ENCODE data around the gene JPH2.

JPH2 gene

GRCh38 chr20:44099832-44100231 lies 87.2 kb downstream of the JPH2 start:
- Histone ChIP-seq H3K36me3 (ENCODE audit: control insufficient read depth, insufficient read depth, low read length) (no peaks in the 10 kb centered on the region), H3K27me3 (ENCODE audit: control insufficient read depth, insufficient read depth, low read length) (no peaks in the 10 kb centered on the region), H3K4me3 (ENCODE audit: low read length) (no peak overlapping the region), H3K27ac (ENCODE audit: low read length) (no peak overlapping the region), H3K4me1 (ENCODE audit: control insufficient read depth, insufficient read depth, low read length) (no peaks in the 10 kb centered on the region), H3K9me3 (ENCODE audit: control insufficient read depth, insufficient read depth, low read length) (no peaks in the 10 kb centered on the region)
- WGBS (ENCODE audit: insufficient coverage, insufficient read length): no CpG with 5 or more reads among the region's 7 CpGs
- DNase-seq (ENCODE audit: low read depth, low spot score): no peak

GRCh38 chr20:44098657-44099056 lies 88.3 kb downstream of the JPH2 start:
- H3K9me3 ChIP-seq (ENCODE audit: control insufficient read depth, insufficient read depth, low read length): no peaks in the 10 kb centered on the region
- H3K27me3 ChIP-seq (ENCODE audit: control insufficient read depth, insufficient read depth, low read length): no peaks in the 10 kb centered on the region
- H3K4me1 ChIP-seq (ENCODE audit: control insufficient read depth, insufficient read depth, low read length): no peaks in the 10 kb centered on the region
- H3K27ac ChIP-seq (ENCODE audit: low read length): no peak overlapping the region
- WGBS (ENCODE audit: insufficient coverage, insufficient read length): no CpG with 5 or more reads among the region's 5 CpGs
- no peaks in the 10 kb centered on the region for H3K36me3 ChIP-seq (ENCODE audit: control insufficient read depth, insufficient read depth, low read length)
- no peak for DNase-seq (ENCODE audit: low read depth, low spot score)
- no peak overlapping the region for H3K4me3 ChIP-seq (ENCODE audit: low read length)

- Histone ChIP-seq H3K4me3 (ENCODE audit: low read length) (no peak overlapping the region), H3K36me3 (ENCODE audit: control insufficient read depth, insufficient read depth, low read length) (no peaks in the 10 kb centered on the region), H3K9me3 (ENCODE audit: control insufficient read depth, insufficient read depth, low read length) (no peaks in the 10 kb centered on the region), H3K27me3 (ENCODE audit: control insufficient read depth, insufficient read depth, low read length) (no peaks in the 10 kb centered on the region), H3K27ac (ENCODE audit: low read length) (no peak overlapping the region), H3K4me1 (ENCODE audit: control insufficient read depth, insufficient read depth, low read length) (no peaks in the 10 kb centered on the region)
- DNase-seq (ENCODE audit: low read depth, low spot score): no peak
- WGBS (ENCODE audit: insufficient coverage, insufficient read length): no CpG with 5 or more reads among the region's 6 CpGs
Measured at GRCh38 chr20:44098256-44098630, 88.7 kb downstream of the JPH2 start.

DNA sequence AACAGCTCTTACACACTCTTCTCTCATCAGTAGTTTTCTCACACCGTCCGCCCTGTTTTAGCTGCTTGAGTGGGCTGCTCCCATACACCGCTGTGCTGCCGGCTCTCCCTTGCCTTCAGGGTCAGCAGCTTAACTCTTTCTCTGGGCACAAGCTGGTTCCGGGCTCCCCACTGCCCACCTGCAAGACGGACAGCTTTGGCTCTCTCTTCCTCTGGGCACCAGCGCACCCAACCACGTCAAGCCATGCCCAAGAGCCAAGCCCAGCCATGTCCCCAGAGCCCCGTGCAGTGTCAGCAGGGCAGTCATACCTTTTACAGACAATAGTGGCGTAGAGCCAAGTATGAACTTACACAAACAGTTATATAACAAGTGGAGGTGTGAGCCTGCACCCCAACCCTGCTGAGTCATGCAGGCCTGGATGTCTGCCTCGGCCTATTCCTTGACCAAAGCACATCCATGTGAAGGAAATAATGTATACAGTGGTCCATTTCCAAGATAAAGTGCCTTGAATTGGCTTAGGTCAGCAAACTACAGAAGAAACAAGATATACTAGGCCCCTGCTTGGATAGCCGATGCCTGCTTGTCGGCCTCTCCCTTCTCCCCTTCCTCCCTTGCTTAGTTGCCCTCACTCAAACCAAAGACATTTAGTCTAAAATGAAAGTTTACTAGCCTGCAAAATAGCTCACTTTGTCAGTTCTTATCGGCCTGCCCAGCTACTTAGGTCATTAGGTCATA lies 89.3 kb downstream of the JPH2 start:
- no peaks in the 10 kb centered on the region for H3K4me1 ChIP-seq (ENCODE audit: control insufficient read depth, insufficient read depth, low read length)
- no peaks in the 10 kb centered on the region for H3K27me3 ChIP-seq (ENCODE audit: control insufficient read depth, insufficient read depth, low read length)
- H3K9me3 ChIP-seq (ENCODE audit: control insufficient read depth, insufficient read depth, low read length): no peaks in the 10 kb centered on the region
- WGBS (ENCODE audit: insufficient coverage, insufficient read length): no CpG with 5 or more reads among the region's 14 CpGs
- DNase-seq (ENCODE audit: low read depth, low spot score): no peak
- H3K4me3 ChIP-seq (ENCODE audit: low read length): no peak overlapping the region
- no peaks in the 10 kb centered on the region for H3K36me3 ChIP-seq (ENCODE audit: control insufficient read depth, insufficient read depth, low read length)
- no peak overlapping the region for H3K27ac ChIP-seq (ENCODE audit: low read length)

- H3K36me3 ChIP-seq (ENCODE audit: control insufficient read depth, insufficient read depth, low read length): no peaks in the 10 kb centered on the region
- H3K4me1 ChIP-seq (ENCODE audit: control insufficient read depth, insufficient read depth, low read length): no peaks in the 10 kb centered on the region
- no peak overlapping the region for H3K4me3 ChIP-seq (ENCODE audit: low read length)
- DNase-seq (ENCODE audit: low read depth, low spot score): no peak
- H3K27me3 ChIP-seq (ENCODE audit: control insufficient read depth, insufficient read depth, low read length): no peaks in the 10 kb centered on the region
- no peak overlapping the region for H3K27ac ChIP-seq (ENCODE audit: low read length)
- no CpG with 5 or more reads among the region's 7 CpGs for WGBS (ENCODE audit: insufficient coverage, insufficient read length)
- no peaks in the 10 kb centered on the region for H3K9me3 ChIP-seq (ENCODE audit: control insufficient read depth, insufficient read depth, low read length)
Measured at GRCh38 chr20:44095831-44096230, 91.2 kb downstream of the JPH2 start.

DNA sequence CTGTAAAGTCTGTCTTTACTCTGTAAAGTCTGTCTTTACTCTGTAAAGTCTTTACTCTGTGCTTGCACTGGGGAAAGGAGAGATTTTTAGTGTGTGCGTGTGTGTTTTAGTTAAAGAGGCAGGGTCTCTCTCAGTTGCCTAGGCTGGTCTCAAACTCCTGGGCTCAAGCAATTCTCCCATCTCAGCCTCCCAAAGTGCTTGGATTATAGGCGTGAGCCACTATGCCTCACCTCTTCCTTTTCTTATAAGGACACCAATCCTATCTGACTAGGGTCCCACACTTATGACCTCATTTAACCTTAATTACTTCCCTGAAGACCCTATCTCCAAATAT lies 93.8 kb downstream of the JPH2 start:
- H3K4me3 ChIP-seq (ENCODE audit: low read length): no peak overlapping the region
- no peak overlapping the region for H3K27ac ChIP-seq (ENCODE audit: low read length)
- WGBS (ENCODE audit: insufficient coverage, insufficient read length): no CpG with 5 or more reads among the region's 2 CpGs
- no peak for DNase-seq (ENCODE audit: low read depth, low spot score)
- H3K4me1 ChIP-seq (ENCODE audit: control insufficient read depth, insufficient read depth, low read length): no peaks in the 10 kb centered on the region
- no peaks in the 10 kb centered on the region for H3K9me3 ChIP-seq (ENCODE audit: control insufficient read depth, insufficient read depth, low read length)
- no peaks in the 10 kb centered on the region for H3K36me3 ChIP-seq (ENCODE audit: control insufficient read depth, insufficient read depth, low read length)
- no peaks in the 10 kb centered on the region for H3K27me3 ChIP-seq (ENCODE audit: control insufficient read depth, insufficient read depth, low read length)

DNA sequence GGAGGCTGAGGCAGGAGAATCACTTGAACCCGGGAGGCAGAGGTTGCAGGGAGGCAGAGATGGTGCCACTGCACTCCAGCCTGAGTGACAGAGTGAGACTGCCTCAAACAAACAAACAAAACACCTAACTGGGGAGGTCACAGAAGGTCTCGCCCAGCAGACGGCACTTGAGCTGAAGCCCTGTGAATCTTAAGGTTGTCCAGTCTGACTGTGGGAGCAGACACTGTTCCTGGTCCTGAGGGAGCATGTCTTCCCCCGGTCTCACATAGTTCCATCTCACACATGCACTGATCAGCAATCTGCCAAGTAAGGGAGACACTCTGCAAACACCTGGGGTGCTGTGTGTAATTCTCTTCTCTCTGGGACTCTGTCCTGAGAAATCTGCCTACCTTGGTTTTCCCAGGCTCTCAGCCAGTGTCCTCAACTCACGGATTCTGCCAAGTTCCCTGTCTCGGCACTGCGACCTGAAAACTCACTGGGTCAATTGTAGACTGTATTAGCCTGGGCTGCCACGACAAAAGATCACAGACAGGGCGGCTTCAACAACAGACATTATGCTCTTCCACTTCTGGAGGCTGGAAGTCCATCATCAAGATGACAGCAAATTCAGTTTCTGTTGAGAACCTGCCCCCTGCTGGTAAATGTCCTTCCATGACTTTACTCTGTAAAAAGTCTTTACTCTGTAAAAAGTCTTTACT lies 94.3 kb downstream of the JPH2 start:
- DNase-seq (ENCODE audit: low read depth, low spot score): no peak
- no CpG with 5 or more reads among the region's 9 CpGs for WGBS (ENCODE audit: insufficient coverage, insufficient read length)
- H3K9me3 ChIP-seq (ENCODE audit: control insufficient read depth, insufficient read depth, low read length): no peaks in the 10 kb centered on the region
- H3K36me3 ChIP-seq (ENCODE audit: control insufficient read depth, insufficient read depth, low read length): no peaks in the 10 kb centered on the region
- H3K4me1 ChIP-seq (ENCODE audit: control insufficient read depth, insufficient read depth, low read length): no peaks in the 10 kb centered on the region
- no peak overlapping the region for H3K27ac ChIP-seq (ENCODE audit: low read length)
- no peak overlapping the region for H3K4me3 ChIP-seq (ENCODE audit: low read length)
- no peaks in the 10 kb centered on the region for H3K27me3 ChIP-seq (ENCODE audit: control insufficient read depth, insufficient read depth, low read length)

GRCh38 chr20:44091026-44091425 lies 96.0 kb downstream of the JPH2 start:
- H3K4me1 ChIP-seq (ENCODE audit: control insufficient read depth, insufficient read depth, low read length): no peaks in the 10 kb centered on the region
- WGBS (ENCODE audit: insufficient coverage, insufficient read length): no CpG with 5 or more reads among the region's 4 CpGs

GRCh38 chr20:44089987-44090674 lies 96.9 kb downstream of the JPH2 start:
- no peaks in the 10 kb centered on the region; the same call in 1 of the 2 replicates for H3K36me3 ChIP-seq (ENCODE audit: control insufficient read depth, insufficient read depth, low read length)
- no peak for DNase-seq (ENCODE audit: low read depth, low spot score)
- H3K4me3 ChIP-seq (ENCODE audit: low read length): no peak overlapping the region
- H3K27ac ChIP-seq (ENCODE audit: low read length): no peak overlapping the region
- no peaks in the 10 kb centered on the region for H3K9me3 ChIP-seq (ENCODE audit: control insufficient read depth, insufficient read depth, low read length)
- H3K4me1 ChIP-seq (ENCODE audit: control insufficient read depth, insufficient read depth, low read length): no peaks in the 10 kb centered on the region
- WGBS (ENCODE audit: insufficient coverage, insufficient read length): no CpG with 5 or more reads among the region's 7 CpGs
- no peaks in the 10 kb centered on the region for H3K27me3 ChIP-seq (ENCODE audit: control insufficient read depth, insufficient read depth, low read length)

More at GRCh38 chr20:44091026-44091425, 96.0 kb downstream of the JPH2 start:
- no peak overlapping the region for H3K4me3 ChIP-seq (ENCODE audit: low read length)
- no peaks in the 10 kb centered on the region for H3K27me3 ChIP-seq (ENCODE audit: control insufficient read depth, insufficient read depth, low read length)
- no peaks in the 10 kb centered on the region for H3K9me3 ChIP-seq (ENCODE audit: control insufficient read depth, insufficient read depth, low read length)
- H3K36me3 ChIP-seq (ENCODE audit: control insufficient read depth, insufficient read depth, low read length): no peaks in the 10 kb centered on the region; the same call in 1 of the 2 replicates
- H3K27ac ChIP-seq (ENCODE audit: low read length): no peak overlapping the region
- no peak for DNase-seq (ENCODE audit: low read depth, low spot score)

DNA sequence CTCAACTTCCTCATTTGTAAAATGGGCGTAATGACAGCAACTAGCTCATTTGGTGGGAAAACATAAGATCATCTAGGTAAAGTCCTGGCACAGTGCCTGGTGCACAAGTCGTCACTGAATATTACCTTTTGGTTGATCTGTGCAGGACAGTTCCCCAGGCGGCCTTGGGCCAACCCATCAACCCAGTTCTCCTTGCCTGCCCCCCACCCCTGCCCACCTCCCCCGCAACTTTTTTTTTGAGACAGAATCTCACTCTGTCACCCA lies 99.2 kb downstream of the JPH2 start:
- DNase-seq (ENCODE audit: low read depth, low spot score): no peak
- no CpG with 5 or more reads among the region's 4 CpGs for WGBS (ENCODE audit: insufficient coverage, insufficient read length)
- Histone ChIP-seq H3K4me1 (ENCODE audit: control insufficient read depth, insufficient read depth, low read length) (no peaks in the 10 kb centered on the region), H3K36me3 (ENCODE audit: control insufficient read depth, insufficient read depth, low read length) (no peaks in the 10 kb centered on the region; the same call in 1 of the 2 replicates), H3K27me3 (ENCODE audit: control insufficient read depth, insufficient read depth, low read length) (no peaks in the 10 kb centered on the region), H3K9me3 (ENCODE audit: control insufficient read depth, insufficient read depth, low read length) (no peaks in the 10 kb centered on the region), H3K4me3 (ENCODE audit: low read length) (no peak overlapping the region), H3K27ac (ENCODE audit: low read length) (no peak overlapping the region)
